Tibial nerve (tissue), 4 donors: ENCODE measurements around the gene ZNF264.

ENCODE experiments used
- EP300 ChIP-seq, 2 donors: sonication (generic); formaldehyde crosslinking; IDR thresholded peaks; one replicate each; pipeline ENCODE4 v1.6.1; 2017; ENCODE audit warnings: antibody characterized with exemption in 2 of 2, mild to moderate bottlenecking in 1 of 2
- TF ChIP-seq, protein P1 (sequence below), 5 experiments: fragments of 200-600 bp in 3 of 5; fragments of 450-650 bp in 2 of 5; sonication (generic) in 3 of 5; IDR thresholded peaks; one replicate each; pipeline ENCODE4 v1.5.1; 2016 to 2019; ENCODE audit warnings: antibody characterized with exemption in 5 of 5, mild to moderate bottlenecking in 3 of 5, moderate library complexity in 2 of 5

DNA sequence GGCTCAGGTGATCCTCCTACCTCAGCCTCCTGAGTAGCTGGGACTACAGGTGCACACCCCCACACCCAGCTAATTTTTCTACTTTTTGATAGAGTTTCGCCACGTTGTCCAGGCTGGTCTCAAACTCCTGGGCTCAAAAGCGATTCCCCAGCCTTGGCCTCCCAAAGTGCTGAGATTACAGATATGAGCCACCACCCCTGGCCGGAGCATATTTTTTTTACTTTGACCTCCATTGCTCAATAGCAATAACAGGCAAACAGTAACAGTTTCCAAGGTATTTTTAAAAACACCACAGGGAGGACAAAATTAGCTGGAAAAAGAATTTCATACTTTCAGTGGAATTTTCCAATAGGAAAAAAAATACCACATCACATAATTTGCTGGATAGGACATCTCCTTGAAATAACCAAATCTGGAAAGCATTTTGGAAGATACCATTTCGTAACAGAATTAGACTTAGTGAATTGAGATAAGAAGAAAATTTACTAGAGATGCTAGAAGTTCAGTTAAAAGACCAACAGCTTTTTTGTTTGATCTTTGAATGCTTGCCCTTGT lies 29.2 kb upstream of the ZNF264 start:
- TF ChIP-seq, protein P1, sequence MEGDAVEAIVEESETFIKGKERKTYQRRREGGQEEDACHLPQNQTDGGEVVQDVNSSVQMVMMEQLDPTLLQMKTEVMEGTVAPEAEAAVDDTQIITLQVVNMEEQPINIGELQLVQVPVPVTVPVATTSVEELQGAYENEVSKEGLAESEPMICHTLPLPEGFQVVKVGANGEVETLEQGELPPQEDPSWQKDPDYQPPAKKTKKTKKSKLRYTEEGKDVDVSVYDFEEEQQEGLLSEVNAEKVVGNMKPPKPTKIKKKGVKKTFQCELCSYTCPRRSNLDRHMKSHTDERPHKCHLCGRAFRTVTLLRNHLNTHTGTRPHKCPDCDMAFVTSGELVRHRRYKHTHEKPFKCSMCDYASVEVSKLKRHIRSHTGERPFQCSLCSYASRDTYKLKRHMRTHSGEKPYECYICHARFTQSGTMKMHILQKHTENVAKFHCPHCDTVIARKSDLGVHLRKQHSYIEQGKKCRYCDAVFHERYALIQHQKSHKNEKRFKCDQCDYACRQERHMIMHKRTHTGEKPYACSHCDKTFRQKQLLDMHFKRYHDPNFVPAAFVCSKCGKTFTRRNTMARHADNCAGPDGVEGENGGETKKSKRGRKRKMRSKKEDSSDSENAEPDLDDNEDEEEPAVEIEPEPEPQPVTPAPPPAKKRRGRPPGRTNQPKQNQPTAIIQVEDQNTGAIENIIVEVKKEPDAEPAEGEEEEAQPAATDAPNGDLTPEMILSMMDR (IDR thresholded peaks at IDR 0.05), result no peak
- no peak for TF ChIP-seq EP300 (IDR thresholded peaks at IDR 0.05)
